K562 treated with DMSO at 1 percent for 4 hours (cell line): ENCODE results near the gene ATP5F1C. TPM values are rescaled to one million over a fixed set of nuclear protein-coding genes. Genes with fewer than 3 reads are reported as not detected.

Experiments used
- total RNA-seq: library from RNA; unstranded; fragments of 300-600 nt; gene quantifications from 2 replicates; pipeline ENCODE4 v1.2.3, GENCODE V29; 2022; ENCODE audit not compliant: insufficient read depth

Gene ATP5F1C
- total RNA-seq: 294 and 339 TPM in 2 replicates

GRCh38 chr10:7787857-7788638 is at the start of gene ATP5F1C, which contains the start of gene KIN:
ATP5F1C (plus strand) TSS chr10:7788177; CDS start chr10:7788208, 31 bp downstream.
KIN (minus strand) TSS chr10:7787993; CDS start chr10:7787933, 60 bp downstream.

GRCh38 chr10:7818295-7819120 is 30.5 kb downstream of the ATP5F1C start, which contains the start of gene TAF3:
TAF3 (plus strand) TSS chr10:7818505; CDS start chr10:7818710, 205 bp downstream.

Other genes starting within 250 kb of the ATP5F1C start
- gene ITIH5, start 121.2 kb upstream of the ATP5F1C start, total RNA-seq: 8.6 and 15.2 TPM in 2 replicates
- gene ITIH2, start 84.9 kb upstream of the ATP5F1C start, total RNA-seq: not detected in 2 replicates
- gene KIN, start 184 bp upstream of the ATP5F1C start, total RNA-seq: 3.5 and 7.0 TPM in 2 replicates
- gene TAF3, start 30.3 kb downstream of the ATP5F1C start, total RNA-seq: 12.2 and 13.3 TPM in 2 replicates